MCF 10A (cell line): ENCODE results near the gene NPTX1. TPM values are rescaled to one million over a fixed set of nuclear protein-coding genes. Genes with fewer than 3 reads are reported as not detected.

Experiments
- Bru-seq: library from RNA; stranded (reverse); fragments of 400-500 nt; gene quantifications from one replicate; lab custom pipeline; 2021; lab: Mats Ljungman, UMichigan
- BruChase-seq, 2 experiments: library from RNA; stranded (reverse); fragments of 400-500 nt; gene quantifications; one replicate each; lab custom pipeline; 2021; lab: Mats Ljungman, UMichigan
- BruUV-seq: library from RNA; stranded (reverse); fragments of 400-500 nt; replicated peaks from 2 replicates; lab custom pipeline; 2021; lab: Mats Ljungman, UMichigan
- CTCF ChIA-PET: fragments of 300-600 bp; sonication (Branson Sonifier 250); formaldehyde crosslinking; extraction: SDS; loops from one replicate; lab custom pipeline; 2021; ENCODE audit warnings: antibody characterized with exemption, inconsistent platforms; lab: Yijun Ruan, JAX
- POLR2A ChIA-PET: fragments of 300-600, 350-650 bp; sonication (Branson Sonifier 250); formaldehyde crosslinking; extraction: SDS; loops from one replicate; lab custom pipeline; 2020; ENCODE audit warnings: antibody characterized with exemption, inconsistent platforms; lab: Yijun Ruan, JAX
- DNase-seq: peaks from one replicate; pipeline ENCODE4 v3.0.0-alpha.2; 2018; ENCODE audit not compliant: unreplicated experiment
- H3K27ac Mint-ChIP-seq: one replicate; pipeline ENCODE4 v1.8.0; 2022; ENCODE audit warnings: mild to moderate bottlenecking, low read depth, mixed read lengths; ENCODE audit not compliant: unreplicated experiment
- H3K27me3 Mint-ChIP-seq: one replicate; pipeline ENCODE4 v1.8.0; 2022; ENCODE audit warnings: mixed read lengths; ENCODE audit not compliant: insufficient read depth, unreplicated experiment
- H3K36me3 Mint-ChIP-seq: one replicate; pipeline ENCODE4 v1.8.0; 2022; ENCODE audit warnings: mild to moderate bottlenecking, moderate library complexity, mixed read lengths; ENCODE audit not compliant: insufficient read depth, unreplicated experiment
- H3K4me1 Mint-ChIP-seq: one replicate; pipeline ENCODE4 v1.8.0; 2022; ENCODE audit warnings: mixed read lengths; ENCODE audit not compliant: insufficient read depth, unreplicated experiment
- H3K4me3 Mint-ChIP-seq: one replicate; pipeline ENCODE4 v1.8.0; 2022; ENCODE audit warnings: mild to moderate bottlenecking, moderate library complexity, mixed read lengths; ENCODE audit not compliant: unreplicated experiment
- H3K9me3 Mint-ChIP-seq: one replicate; pipeline ENCODE4 v1.8.0; 2022; ENCODE audit warnings: mixed read lengths; ENCODE audit not compliant: unreplicated experiment
- CTCF ChIP-seq: fragments of 200-600 bp; IDR thresholded peaks from one replicate; pipeline ENCODE4 v1.8.0; 2022; ENCODE audit warnings: antibody characterized with exemption, mild to moderate bottlenecking; ENCODE audit not compliant: unreplicated experiment
- intact Hi-C: fragments of 100-400 bp; cut with micrococcal nuclease; formaldehyde crosslinking; loops from 2 replicates; pipeline ENCODE4 v1.14.1; 2022
- long read RNA-seq: library from polyadenylated mRNA; stranded (forward); transcript quantifications from one replicate; pipeline ENCODE4 v2.0.0, GENCODE V29; 2022
- total RNA-seq: library from RNA; stranded (reverse); gene quantifications from 2 replicates; pipeline ENCODE4 v1.2.3, GENCODE V29; 2022

The NPTX1 gene
- total RNA-seq (not detected in 2 replicates), Bru-seq, nascent RNA (percentile 9 among the genes with signal in this experiment), BruChase-seq, experiment 1, labeled RNA remaining after a 6-hour chase (percentile 8 among the genes with signal in this experiment), BruChase-seq, experiment 2, labeled RNA remaining after a 2-hour chase (not detected)
- long read RNA-seq: 0 reads

GRCh38 chr17:80475910-80476876, at the start of gene NPTX1:
NPTX1 (minus strand) TSS chr17:80476607; CDS start chr17:80476446, 161 bp downstream.
- no peak for DNase-seq
- no peaks in the 10 kb centered on the region for H3K9me3 Mint-ChIP-seq
- intact Hi-C loops: loop anchor here (10.0 kb wide), 1 partner anchor 359 kb away; no protein-coding TSS in a partner anchor
- TF ChIP-seq CTCF: no peak
- no peak within 1 kb of the TSS for H3K4me3 Mint-ChIP-seq
- no peaks in the 10 kb centered on the region for H3K36me3 Mint-ChIP-seq
- H3K27ac Mint-ChIP-seq: no peak within 1 kb of the TSS
- ChIA-PET CTCF (interaction anchor here (1.0 to 1.2 kb wide), 3 partner anchors 11 to 99 kb away, joined by 3 to 4 read pairs (median 3); no protein-coding TSS in a partner anchor), POLR2A (interaction anchor here (0.6 to 1.7 kb wide), 2 partner anchors 21 to 69 kb away, joined by 3 to 7 read pairs; partner anchors contain the start of gene RPTOR)
- H3K4me1 Mint-ChIP-seq: peaks cover 9% of the 10 kb centered on the region
- peaks cover 72% of the 10 kb centered on the region for H3K27me3 Mint-ChIP-seq
- BruUV-seq: no TSS peak

- intact Hi-C loops: no loop called here
- ChIA-PET CTCF (no interaction called here), POLR2A (no interaction called here)
- no peak overlapping the region for H3K27ac Mint-ChIP-seq
- no peak for TF ChIP-seq CTCF
- no TSS peak for BruUV-seq
- H3K4me3 Mint-ChIP-seq: no peak overlapping the region
- no peaks in the 10 kb centered on the region for H3K36me3 Mint-ChIP-seq
- H3K27me3 Mint-ChIP-seq: no peaks in the 10 kb centered on the region
- no peaks in the 10 kb centered on the region for H3K9me3 Mint-ChIP-seq
- no peak for DNase-seq
- peaks cover 8% of the 10 kb centered on the region for H3K4me1 Mint-ChIP-seq
Measured at GRCh38 chr17:80523956-80524712, 47.7 kb upstream of the NPTX1 start.

- no peaks in the 10 kb centered on the region for H3K36me3 Mint-ChIP-seq
- intact Hi-C loops: no loop called here
- no peaks in the 10 kb centered on the region for H3K27me3 Mint-ChIP-seq
- H3K27ac Mint-ChIP-seq: no peak overlapping the region
- no peak for DNase-seq
- TF ChIP-seq CTCF: no peak
- no peak overlapping the region for H3K4me3 Mint-ChIP-seq
- CTCF ChIA-PET: no interaction called here
- BruUV-seq: no TSS peak
- no peaks in the 10 kb centered on the region for H3K9me3 Mint-ChIP-seq
- POLR2A ChIA-PET: no interaction called here
- H3K4me1 Mint-ChIP-seq: peaks cover 8% of the 10 kb centered on the region
Measured at GRCh38 chr17:80523054-80523744, 46.8 kb upstream of the NPTX1 start.
